ENCODE measurements around the gene DLST.

DNA sequence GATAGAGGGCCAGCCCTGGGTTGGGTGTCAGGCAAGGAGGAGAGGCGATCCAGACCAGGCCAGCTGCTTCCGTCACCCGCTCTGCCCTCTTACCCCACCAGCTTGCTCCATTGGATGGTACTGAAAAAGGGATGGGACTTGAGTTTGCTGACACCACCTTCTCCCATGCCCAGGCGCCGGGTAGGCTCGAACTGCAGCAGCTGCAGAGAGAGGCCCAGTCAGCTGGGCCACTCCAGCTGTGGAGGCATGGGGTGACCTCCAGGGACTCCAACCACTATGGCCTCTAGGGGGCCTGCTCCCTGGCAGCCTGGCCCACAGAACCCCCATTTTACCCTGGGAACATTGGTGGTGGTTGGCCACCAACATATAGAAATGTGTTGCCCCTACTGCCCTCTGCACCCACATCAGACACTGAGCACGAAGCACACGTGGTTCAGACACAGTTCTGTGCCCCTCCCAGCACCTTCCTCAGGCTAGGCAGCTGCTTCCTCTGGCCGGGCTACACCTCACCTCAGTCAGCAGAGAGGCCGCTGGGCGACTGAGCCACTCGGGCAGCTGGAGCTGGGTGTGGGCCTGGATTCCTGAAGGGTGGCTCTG lies 25.3 kb downstream of the DLST start:
- TF ChIP-seq EZH2phosphoT487 (IDR thresholded peaks at IDR 0.05; ENCODE audit: borderline replicate concordance): no peak
- TF ChIP-seq, protein P1, sequence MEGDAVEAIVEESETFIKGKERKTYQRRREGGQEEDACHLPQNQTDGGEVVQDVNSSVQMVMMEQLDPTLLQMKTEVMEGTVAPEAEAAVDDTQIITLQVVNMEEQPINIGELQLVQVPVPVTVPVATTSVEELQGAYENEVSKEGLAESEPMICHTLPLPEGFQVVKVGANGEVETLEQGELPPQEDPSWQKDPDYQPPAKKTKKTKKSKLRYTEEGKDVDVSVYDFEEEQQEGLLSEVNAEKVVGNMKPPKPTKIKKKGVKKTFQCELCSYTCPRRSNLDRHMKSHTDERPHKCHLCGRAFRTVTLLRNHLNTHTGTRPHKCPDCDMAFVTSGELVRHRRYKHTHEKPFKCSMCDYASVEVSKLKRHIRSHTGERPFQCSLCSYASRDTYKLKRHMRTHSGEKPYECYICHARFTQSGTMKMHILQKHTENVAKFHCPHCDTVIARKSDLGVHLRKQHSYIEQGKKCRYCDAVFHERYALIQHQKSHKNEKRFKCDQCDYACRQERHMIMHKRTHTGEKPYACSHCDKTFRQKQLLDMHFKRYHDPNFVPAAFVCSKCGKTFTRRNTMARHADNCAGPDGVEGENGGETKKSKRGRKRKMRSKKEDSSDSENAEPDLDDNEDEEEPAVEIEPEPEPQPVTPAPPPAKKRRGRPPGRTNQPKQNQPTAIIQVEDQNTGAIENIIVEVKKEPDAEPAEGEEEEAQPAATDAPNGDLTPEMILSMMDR (conservative IDR thresholded peaks at IDR 0.05; ENCODE audit: low read length): peak; percentile 52

Measured in Loucy (cell line).